Amniotic stem cell (primary cell): ENCODE measurements around the gene CFAP61.
A peak's percentile ranks its signal among the peaks of the same experiment; 100 is the strongest.
"Not testable (repeated sequence)": the region's sequence is repeated elsewhere in the genome, so short reads cannot be mapped to it uniquely, and the experiment has no call there.

Experiments used
- DNase-seq: peaks from one replicate; lab custom pipeline; 2025; lab: John Stamatoyannopoulos, UW

CFAP61 gene

DNA sequence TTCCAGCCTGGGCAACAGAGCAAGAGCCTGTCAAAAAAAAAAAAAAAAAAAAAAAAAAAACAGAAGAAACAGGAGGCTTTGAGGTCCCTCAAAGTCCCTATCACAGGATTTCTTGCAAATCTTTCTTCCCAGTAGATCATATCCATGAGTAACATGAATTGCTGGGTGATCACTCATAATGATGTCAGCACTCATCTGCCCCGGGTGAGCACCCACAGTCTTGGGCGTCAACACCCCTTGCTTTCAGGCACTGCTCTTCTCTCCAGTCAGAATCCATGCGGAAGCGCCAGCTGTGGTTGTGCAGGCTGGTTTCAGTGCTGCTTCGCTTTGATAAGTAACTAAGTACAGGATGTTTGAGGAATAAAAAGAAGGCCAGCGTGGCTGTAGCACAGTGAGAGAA lies 275.4 kb downstream of the CFAP61 start:
- DNase-seq: no peak

DNA sequence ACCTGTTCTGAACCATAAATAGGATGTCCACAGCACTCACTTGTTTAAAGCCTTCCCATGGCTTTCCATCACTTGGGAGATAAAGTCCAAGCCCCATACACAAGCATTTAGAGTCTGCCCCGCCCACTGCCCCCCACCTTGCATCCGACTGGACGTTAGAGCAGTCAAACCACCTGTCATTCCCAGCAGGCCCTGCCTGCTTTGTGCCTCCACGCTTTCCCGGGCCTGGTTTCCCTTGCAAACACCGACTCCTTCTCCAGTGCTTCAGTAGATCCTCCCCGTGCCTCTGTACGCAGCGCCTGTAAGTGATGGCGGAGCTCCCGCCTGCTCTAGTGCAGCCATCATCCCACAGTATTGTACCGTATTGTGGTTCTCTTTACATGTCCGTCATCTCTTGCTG lies 277.2 kb downstream of the CFAP61 start:
- no peak for DNase-seq

DNA sequence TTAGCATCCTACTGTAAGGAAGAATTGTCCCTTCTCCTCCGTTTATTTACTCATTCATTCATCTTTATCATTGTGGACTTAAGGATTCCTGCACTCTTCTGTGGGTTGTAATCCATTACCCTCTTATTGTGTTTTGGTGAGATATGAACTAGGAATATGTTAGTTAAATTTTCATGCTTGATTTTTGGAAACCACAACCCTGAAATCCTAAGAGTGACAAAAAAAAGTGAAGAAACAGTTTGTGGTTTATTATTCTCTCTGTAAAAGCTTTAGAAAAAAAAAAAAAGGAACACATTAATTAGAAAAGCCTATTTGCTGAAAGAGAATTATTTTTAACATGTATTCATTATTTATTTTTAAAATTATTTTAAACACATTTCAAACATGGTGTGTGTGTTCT lies 278.8 kb downstream of the CFAP61 start:
- DNase-seq: no peak

DNA sequence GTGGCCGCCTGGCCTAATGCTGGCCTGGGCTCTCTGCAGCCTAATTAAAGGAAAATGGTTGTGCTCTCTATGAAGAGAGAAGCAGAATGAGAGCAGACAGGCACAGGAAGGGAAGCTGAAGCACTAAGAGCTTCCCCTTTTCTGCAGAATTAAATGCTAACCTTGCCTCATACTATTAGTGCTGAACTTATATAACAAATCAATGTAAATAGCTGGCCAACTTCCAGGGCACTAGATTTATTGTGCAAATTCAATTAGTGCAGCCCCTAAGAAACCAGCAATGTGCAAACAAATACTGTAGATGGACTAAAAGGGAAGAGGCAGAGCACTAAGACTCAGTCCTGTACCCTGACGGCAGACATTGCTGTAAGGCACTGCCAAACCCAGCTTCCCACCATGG lies 279.5 kb downstream of the CFAP61 start:
- DNase-seq: no peak

DNA sequence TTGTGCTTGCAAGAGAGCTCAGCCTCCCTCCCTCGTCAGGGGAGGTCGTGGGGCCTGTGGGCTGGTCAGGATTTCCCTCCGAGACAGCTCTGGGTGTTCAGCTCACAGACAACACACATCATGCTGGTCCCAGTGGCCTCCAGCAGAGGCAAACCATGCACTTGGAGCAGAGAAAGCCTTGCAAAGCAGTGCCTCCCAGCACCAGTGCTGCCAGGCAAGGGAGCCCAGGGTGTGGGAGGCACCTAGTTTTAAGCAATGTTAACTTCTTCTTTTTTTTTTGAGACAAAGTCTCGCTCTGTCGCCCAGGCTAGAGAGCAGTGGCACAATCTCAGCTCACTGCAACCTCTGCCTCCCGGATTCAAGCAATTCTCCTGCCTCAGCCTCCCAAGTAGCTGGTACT lies 281.5 kb downstream of the CFAP61 start:
- no peak for DNase-seq

DNA sequence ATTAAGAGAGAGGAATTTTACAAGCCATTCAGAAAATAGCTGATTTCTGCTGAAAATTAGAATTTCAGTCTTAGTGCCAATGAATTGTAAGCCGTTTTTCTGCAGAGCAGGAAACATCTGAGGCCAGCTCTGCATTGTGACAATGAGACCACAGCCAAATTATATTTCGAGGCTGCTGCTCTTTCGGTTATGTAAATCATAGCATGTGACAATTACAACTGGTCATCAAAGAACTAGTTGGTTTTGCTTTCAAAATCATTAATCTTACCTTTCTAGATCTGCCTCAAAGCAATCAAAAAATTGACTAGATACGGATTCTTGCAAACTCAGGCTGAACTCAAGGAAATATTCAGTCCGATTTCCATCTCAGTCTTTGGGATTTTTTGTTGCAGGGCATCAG lies 282.2 kb downstream of the CFAP61 start:
- no peak for DNase-seq

DNA sequence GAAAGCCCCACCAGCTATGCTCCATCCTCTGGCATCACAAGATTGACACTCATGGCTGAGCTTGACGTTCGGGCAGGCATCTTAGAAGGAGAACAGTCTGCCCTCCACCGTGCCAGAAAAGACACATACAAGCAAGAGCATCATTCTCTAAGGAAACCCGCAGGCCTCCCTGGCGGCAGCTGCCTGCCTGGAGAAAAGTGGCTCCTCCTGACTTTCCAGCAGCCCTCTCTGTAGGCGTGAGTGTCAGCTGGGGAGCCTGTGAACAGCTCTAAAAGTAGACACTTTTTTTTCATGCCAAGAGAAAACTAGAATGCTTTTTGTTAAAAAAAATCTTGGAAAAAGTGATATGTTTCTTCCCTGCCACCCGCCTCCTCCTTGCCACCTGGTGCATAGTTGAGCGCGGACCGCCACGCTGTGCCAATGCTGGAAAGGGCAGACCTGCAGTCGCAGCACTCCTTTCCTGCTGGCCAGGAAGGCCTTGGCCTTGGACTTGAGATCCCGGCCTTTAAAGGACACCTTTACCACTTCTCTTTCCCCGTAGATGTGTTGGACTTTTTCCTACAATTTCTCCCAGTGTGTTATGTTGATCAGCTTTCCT lies 285.9 kb downstream of the CFAP61 start:
- DNase-seq: no peak

DNA sequence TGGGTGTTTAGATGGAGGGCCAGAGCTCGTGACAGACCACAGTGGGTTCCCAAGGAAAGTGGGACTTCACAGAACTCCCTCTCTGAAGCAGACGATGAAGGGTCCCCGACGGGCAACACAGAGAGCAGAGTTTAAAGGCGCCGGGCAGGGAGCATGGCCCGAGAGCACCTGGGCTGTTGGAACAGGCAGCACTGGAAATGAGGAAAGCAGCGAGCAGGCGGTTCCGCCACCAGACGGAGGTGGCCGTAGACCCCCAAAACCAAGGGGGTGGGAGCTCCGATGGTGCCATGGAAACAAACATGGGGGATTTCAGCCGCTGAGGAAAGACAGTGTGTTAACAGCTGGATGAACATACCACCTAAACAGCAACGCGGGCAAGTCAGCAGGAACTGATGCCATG lies 288.1 kb downstream of the CFAP61 start:
- DNase-seq: no peak

DNA sequence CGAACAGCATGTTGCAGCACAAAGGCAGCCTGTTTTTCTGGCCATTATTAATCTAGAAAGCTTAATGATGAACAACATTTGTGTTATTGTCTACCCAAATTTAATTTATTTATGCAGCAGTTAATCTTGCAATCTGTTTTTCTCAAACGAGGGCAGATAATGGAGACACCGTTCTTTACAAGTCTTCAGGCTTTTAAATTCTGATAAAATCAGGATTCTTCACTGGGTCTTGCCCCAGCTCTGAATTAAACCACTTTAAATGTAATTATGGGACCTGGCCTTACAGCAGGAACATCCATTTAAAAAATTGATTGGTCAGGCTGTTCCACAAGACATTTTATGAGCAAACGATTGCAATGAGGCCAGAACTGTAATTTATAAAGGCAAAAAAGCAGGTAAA lies 289.0 kb downstream of the CFAP61 start:
- DNase-seq: no peak

DNA sequence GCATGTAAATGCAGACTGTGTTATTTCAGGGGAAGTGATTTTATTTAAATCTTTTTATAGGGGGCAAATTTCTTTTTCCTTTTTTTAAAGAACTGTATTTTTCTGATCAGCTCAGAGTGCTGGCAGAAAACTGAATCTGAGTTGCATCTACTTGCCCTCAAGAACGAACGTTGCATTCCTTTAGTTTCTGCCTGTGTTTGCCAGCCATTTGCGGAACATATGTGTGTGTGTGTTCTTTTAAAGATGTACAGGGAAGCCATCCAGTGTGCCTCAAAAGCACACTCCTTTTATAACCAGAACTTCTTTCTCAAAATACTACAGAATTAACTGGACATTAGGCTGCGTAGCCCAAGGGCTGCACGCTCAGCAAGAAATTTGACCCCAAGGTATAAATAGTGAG lies 289.7 kb downstream of the CFAP61 start:
- DNase-seq: no peak

DNA sequence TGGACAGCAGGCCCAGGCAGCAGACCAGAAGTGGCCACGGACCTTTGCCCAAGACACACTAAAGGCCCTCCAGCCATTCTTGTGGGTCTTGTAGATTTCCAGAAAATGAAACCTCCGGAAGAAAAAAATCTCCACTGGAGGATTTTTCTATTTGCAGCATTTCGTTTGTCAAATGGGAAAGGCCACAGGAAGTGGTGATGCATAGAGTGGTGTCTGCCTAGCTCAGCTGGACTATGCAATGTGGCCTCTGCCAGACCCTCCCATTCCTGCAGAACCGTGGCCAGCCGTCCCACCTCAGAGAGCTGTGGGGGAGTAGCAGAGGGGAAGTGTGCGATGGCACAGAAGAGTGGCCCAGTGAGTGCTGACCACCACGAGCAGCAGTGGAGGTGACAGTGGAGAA lies 291.6 kb downstream of the CFAP61 start:
- DNase-seq: no peak

DNA sequence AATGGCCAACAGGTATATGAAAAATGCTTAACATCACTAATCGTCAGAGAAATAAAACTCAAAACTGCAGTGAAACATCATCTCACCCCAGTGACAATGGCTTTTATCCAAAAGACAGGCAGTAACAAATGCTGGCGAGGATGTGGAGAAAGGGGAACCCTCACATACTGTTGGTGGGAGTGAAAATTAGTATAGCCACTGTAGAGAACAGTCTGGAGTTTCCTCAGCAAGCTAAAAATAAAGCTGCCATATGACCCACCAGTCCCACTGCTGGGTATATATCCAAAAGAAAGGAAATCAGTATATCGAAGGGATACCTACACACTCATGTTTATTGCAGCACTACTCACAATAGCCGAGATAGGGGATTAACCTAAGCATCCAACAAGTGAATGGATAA lies 292.1 kb downstream of the CFAP61 start:
- DNase-seq: no peak

DNA sequence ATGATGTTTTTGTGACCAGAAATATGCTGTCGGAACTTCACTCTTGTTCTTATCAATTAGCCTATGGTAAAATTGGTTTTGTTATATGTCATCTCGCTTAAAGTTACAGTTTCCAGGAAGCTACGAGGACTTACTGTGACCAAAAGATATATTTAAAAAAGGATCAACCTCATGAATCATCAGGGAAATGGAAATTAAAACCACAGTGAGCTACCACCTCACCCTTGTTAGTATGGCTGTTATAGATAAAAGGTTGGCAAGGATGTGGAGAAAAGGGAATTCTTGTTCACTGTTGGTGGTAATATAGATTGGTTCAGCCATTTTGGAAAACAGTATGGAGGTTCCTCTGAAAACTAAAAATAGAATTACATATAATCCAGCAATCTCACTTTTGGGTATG lies 301.2 kb downstream of the CFAP61 start:
- no peak for DNase-seq

DNA sequence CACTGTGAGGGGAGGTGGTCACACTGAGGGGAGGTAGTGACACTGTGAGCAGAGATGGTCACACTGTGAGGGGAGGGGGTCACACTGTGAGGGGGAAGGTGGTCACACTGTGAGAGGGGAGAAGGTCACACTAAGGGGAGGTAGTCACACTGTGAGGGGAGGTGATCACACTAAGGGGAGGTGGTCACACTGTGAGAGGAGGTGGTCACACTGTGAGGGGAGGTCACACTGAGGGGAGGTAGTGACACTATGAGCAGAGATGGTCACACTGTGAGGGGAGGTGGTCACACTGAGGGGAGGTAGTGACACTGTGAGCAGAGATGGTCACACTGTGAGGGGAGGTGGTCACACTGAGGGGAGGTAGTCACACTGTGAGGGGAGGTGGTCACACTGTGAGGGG lies 303.2 kb downstream of the CFAP61 start:
- DNase-seq: not testable (repeated sequence)

DNA sequence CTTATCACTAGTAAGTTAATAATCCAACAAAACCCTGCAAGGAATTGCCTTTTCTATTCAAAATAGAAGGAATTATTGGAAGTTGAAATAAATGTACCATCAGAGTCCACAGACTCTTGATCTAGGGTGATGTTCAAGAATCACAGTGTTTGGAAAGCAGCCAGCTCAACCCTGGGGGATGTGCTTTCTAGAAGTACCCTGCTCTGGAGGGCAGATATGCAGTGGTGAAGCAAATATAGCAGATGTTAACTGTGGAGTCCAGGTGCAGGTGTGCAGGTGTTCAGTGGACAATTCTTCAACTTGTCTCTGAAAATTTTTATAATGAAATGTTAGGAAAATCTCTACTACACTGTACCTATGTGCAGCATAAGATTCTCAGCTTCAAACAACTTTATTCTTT lies 306.5 kb downstream of the CFAP61 start:
- DNase-seq: no peak

DNA sequence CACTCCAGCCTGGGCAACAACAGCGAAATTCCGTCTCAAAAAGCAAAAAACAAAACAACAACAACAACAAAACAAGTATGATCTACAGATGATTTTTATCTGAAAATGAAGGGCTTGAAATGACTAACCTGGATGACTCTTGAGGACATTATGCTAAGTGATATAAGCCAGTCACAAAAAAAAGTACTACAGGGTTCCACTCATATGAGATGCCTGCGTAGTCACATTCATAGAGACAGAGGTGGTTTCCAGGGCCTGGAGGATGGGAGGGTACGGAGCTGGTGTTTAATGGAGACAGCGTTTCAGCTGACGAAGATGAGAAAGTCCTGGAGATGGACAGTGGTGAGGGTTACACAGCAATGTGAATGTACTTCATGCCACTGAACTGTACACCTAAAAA lies 307.3 kb downstream of the CFAP61 start:
- no peak for DNase-seq

DNA sequence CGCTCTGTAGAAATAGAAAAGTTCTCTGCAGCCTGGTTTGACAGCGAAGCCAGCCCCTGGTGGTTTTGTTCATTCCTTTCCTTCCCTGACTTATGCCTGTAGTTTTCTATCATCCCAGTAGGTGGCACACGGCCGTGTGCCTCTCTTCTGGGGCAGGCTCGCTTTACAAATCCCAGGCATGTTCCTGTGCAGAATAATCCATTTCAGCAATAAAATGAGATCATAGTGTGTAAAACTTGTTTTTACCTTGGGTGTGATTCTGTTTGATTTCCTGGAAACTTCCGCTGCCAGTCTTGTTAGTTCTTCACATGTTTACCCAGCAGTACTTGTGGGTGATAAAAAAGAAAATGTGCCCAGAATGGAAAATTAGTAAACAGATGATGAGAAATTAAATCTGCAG lies 308.1 kb downstream of the CFAP61 start:
- peak; percentile 32 for DNase-seq

DNA sequence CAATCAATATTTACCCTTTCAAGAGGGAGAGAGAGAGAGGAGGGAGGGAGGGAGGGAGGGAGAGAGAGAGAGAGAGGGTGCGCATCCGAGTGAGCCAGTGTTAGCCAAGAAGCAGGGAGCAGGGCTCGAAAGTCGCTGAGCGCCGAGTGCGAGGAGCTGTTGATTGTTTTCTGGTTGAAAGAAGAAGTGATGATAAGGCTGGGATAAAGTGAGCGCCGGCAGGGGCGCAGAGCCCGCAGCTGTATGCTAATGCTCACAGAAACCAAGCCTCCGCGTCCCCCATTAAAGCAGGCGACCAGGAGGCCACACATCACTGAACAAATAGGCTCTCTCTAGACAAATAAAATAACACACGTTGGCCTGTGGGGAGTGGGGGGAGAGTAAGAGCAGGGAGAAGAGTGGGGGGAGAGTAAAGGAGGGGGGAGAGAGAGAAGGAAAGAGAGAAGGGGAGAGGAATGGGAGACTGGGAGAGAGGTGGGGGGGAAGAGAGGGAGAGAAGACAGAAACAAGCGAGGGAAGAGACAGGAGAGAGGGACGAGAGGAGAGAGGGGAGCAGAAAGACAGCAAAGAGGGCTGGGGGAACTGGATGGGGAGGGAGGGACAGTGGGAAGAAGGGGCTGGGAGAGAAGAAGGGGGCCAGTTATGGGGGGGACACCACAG lies 310.6 kb downstream of the CFAP61 start:
- no peak for DNase-seq

DNA sequence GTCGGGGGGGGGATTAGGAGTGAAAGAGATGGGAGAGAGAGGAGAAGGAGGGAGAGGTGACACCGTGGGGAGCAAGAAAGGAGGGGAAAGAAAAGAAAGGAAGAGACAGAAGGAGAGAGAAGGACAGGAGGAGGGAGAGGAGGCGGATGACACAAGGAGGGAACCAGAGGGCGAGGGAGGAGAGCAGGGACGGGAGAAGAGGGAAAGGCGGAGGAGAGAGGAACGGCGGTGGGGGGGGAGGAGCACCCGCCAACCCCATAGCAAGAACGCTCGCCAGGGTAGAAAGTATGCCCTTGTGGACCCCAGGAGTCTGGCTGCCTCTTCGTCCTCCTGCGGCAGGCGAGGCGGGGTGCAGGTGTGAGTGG lies 311.1 kb downstream of the CFAP61 start:
- DNase-seq: no peak

DNA sequence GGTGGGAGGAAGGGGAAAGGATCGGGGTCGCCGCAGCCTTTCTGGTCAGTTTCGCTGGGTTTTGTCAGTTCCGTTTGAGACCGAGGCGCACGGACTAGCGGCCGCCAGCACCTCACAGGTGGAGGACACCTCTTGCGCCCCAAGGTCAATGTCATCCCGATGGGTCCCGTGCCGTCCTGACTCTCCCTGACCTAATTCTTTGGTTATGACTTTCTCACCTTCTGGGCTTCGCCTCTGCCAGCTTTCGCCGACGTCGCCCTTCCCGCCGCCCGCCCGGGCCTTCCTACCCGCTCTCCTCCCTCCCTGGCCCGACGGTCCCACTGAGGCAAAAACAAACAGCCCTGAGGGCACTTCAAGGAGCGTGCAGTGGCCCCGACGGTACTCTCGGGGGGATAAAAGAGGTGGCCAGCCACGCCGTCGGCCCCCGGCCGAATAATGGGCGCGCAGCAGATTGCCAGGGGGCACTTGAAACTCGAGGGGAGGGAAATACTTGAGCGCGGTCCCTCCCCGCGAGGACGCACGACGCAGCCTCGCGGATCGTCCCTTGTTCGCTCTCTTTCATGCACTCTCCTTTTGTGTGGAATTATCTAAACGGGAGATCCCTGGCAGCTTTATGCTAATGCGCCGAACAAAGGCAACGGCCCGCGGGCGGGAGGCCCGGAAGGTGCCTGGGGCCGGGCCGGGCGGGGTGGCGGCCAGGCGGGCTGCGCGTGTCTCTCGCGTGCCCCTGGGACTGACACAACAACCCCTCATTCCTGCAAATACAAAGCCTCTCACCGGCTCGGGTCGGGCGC lies 311.7 kb downstream of the CFAP61 start:
- DNase-seq: no peak

DNA sequence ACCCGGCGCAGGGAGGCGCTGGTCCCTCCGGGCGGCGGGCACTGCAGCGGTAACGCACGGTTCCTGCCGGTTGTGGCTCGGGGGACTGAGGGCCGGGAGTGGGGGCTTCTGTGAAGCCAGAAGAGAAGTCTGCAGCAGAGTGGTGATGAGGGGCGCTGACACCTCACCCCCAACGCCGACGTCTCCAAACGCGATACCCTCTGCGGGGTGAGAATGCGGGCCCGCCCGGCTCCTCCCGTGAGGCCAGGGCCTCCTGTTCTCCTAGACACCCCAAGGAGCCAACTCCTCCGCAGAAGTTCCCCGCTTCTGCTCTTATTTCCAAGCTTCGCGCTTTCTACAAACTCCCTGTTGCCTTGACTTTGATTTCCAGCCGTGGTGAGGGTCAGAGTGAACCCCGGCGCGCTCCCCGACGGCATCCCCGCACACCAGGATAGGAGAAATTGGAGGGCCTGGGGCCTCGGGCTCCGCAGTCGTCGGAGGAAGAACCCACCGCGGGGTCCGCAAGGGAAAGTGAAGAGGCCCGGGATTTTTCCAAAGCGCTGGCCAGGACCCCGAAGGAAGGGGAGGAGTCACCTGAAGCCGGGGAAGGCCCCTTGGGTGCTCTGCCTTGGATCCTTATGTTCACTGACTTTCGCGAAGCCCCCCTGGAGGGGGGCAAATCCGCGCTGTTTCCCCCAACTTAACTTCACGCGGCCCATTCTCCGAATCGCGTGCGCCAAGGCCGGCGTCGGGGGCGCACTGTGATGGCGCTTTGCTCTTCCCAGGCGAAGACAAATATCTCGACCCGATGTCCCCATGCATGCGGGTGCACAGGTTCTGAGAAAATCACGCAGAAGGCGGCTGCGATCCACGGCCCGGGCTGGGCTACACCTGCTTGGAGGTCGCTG lies 312.5 kb downstream of the CFAP61 start:
- DNase-seq: no peak

DNA sequence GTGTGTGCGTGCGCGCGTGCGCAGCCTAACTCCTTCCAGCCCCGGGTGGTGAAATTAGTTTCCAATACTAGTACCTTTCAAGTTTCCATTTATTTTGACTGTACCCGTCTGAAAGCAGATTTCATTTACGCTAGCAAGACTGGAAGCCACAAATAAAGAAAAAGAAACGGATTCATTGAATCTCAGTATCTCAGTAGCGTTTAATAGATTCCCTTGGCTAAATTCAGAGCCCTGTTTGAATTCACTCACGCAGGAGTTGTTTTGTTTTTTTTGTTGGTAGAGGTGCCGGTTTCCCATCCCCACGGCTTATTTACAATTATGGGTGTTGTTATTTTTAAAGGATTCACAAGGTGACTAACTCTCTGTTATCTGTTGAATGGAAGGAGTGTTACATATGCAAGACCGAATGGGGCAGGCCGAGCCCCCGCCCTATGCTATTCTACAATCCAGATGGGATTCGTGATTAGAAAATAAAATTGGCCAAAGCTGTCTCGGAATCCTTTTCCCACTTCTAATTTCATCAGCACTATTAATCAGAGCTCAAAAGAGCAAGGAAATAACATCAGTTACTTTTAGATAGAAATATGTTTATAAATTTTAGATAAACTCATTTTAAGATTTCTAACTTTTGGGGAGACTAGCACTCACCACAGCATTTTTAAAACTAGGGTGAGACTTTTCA lies 313.3 kb downstream of the CFAP61 start:
- no peak for DNase-seq
